Measurements from ENCODE around the gene MISP3.

- TF ChIP-seq NFATC3 (IDR thresholded peaks at IDR 0.05) (no peak), PTBP1 (IDR thresholded peaks at IDR 0.05; ENCODE audit: low read depth, low read length) (no peak), KAT8 (IDR thresholded peaks at IDR 0.05; ENCODE audit: low read depth) (no peak)
These were observed 18.5 kb upstream of the MISP3 start for GRCh38 chr19:14054099-14054498.
